GM11168 (cell line): Measurements from ENCODE around the gene DCST1.

Source experiments
- in situ Hi-C: fragments of 300-500 bp; cut with MboI; formaldehyde crosslinking; loops from one replicate; pipeline ENCODE4 v1.12.0; 2022; ENCODE audit warnings: low sequenced_read_pairs; ENCODE audit not compliant: unreplicated experiment

The DCST1 gene

DNA sequence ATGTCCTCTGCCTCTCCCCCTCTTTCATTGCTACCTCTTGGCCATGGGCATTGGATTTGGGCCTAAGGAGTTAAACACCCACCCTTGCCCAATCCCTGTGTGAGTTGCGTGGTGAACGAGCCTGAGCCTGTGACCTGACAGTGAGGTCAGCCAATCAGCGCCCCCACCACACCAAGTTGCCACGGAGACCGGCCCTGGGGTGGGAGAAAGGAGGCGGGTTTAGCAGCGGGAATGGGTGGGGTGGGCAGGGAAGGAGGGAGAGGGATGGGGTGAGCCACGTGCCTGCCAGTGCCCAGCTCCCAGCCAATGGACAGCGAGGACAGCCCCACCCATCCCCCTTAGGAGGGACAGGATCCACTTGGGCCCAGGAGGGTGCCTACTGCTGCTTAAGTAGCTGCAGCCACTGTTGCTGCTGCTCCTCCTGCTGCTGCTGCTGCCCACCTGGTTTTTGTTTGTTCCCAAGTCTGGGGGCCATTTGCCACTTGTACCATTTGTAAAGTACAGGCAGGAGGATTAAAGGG lies 21.5 kb upstream of the DCST1 start:
- in situ Hi-C loops, result no loop called here

GRCh38 chr1:155012776-155013602 lies 20.6 kb upstream of the DCST1 start:
- in situ Hi-C loops, result no loop called here

DNA sequence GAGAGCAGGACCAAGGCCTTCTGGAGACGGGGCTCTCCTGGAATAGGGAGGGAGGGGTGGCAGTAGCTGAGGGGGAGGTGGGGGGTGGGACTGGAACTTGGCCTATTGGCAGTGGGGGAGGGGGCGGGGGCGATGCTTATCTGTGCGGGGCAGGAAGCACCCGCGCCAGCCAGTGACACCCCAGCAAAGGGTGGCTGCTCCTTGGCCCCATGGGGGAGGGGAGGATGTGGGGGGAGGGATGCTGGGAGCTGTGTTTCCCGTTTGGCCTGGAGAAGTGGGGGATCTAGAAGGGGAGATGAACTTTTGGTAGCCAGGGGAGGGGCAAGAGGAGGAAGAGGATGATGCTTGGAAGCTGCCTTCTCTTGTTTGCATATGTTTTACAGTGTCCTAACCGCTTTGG lies 20.0 kb upstream of the DCST1 start:
- in situ Hi-C loops, result no loop called here

GRCh38 chr1:155014709-155015508 lies 18.7 kb upstream of the DCST1 start:
- in situ Hi-C loops, result no loop called here

- in situ Hi-C loops, result no loop called here
Measured at GRCh38 chr1:155015527-155016230, 17.9 kb upstream of the DCST1 start.

DNA sequence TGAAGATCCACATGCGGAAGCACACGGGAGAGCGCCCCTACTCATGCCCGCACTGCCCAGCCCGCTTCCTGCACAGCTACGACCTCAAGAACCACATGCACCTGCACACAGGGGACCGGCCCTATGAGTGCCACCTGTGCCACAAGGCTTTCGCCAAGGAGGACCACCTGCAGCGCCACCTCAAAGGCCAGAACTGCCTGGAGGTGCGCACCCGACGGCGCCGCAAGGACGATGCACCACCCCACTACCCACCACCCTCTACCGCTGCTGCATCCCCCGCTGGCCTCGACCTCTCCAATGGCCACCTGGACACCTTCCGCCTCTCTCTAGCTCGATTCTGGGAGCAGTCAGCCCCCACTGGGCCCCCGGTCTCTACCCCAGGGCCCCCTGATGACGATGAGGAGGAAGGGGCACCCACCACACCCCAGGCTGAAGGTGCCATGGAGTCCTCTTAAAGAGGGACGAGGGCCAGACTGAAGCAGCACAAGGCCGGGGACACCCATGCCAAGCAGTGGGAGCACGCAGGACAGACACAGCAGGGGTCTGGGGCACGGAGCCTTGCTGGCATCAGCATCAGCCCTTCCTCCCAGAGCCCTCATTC lies 17.3 kb upstream of the DCST1 start:
- in situ Hi-C loops, result no loop called here

- in situ Hi-C loops, result no loop called here
Measured at GRCh38 chr1:155017041-155017945, 16.3 kb upstream of the DCST1 start.

- in situ Hi-C loops, result no loop called here
Measured at GRCh38 chr1:155017946-155018316, 15.7 kb upstream of the DCST1 start.

- in situ Hi-C loops, result no loop called here
Measured at GRCh38 chr1:155018617-155019348, 14.8 kb upstream of the DCST1 start.

GRCh38 chr1:155019377-155020245 lies 14.0 kb upstream of the DCST1 start:
- in situ Hi-C loops, result no loop called here

- in situ Hi-C loops, result no loop called here
Measured at GRCh38 chr1:155022136-155022926, 11.3 kb upstream of the DCST1 start.

DNA sequence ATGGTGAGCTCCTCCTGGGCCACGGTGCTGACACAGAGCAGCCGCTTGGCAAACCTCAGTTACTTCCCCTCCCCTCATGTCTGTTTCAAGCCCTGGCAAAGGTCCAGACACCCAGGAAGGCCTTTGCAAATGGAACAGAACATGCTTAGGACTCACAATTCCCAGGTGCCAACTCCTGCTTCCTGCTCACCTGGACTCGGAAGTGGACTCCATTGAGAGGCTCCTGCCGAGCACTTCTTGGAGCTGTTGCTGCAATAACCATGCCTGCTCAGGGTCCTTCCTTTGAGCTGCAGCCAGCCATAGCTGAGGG lies 10.7 kb upstream of the DCST1 start:
- in situ Hi-C loops, result no loop called here

- in situ Hi-C loops, result no loop called here
Measured at GRCh38 chr1:155023627-155024026, 10.0 kb upstream of the DCST1 start.

DNA sequence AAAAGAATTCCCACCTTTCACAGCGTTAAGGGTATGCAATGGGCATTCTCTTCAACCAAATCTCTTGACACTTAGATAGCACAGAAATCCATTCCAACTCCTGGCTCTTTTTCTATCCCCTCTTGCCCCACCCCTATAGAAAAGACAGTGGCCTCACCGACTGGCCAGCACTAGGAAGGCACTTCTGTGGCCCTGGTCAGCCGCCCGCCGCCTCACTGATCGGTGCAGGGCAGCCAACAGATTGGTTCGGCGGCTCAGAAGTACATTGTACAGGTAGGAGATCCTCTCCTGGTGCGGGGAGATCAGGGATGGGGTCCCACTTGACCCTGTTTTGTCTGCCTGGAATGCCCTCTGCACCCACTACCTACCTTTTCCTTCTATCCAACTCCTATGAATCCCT lies 9.3 kb upstream of the DCST1 start:
- in situ Hi-C loops, result no loop called here

GRCh38 chr1:155026154-155026553 lies 7.5 kb upstream of the DCST1 start:
- in situ Hi-C loops, result no loop called here

- in situ Hi-C loops, result no loop called here
Measured at GRCh38 chr1:155026588-155026987, 7.0 kb upstream of the DCST1 start.
